Heart left ventricle (tissue), 16 donors: ENCODE results near the gene FAM117B. TPM values are rescaled to one million over a fixed set of nuclear protein-coding genes. Genes with fewer than 3 reads are reported as not detected.

Source experiments
- ATAC-seq, 4 donors: fragments of 200-7000 bp; cut with Tn5 transposase; one replicate each; pipeline ENCODE4 v1.9.1; 2020 to 2022; ENCODE audit warnings: moderate library complexity in 4 of 4, mild to moderate bottlenecking in 3 of 4, moderate number of reproducible peaks in 1 of 4
- DNase-seq, 5 donors: peaks; one replicate each; pipeline ENCODE4 v3.0.0-alpha.2; 2020
- H3K27ac ChIP-seq, 12 donors: fragments of 200-600 bp; sonication (generic) in 4 of 12; one replicate each; pipeline versions ENCODE4 v1.5.0 to v1.8.0; 2016 to 2022; ENCODE audit warnings: mild to moderate bottlenecking in 2 of 12
- H3K27me3 ChIP-seq, 9 donors: fragments of 200-600 bp; sonication (generic) in 2 of 9; one replicate each; pipeline versions ENCODE4 v1.5.1 to v1.8.0; 2016 to 2022; ENCODE audit warnings: mild to moderate bottlenecking in 3 of 9
- H3K36me3 ChIP-seq, 9 donors: fragments of 200-600 bp; sonication (generic) in 2 of 9; one replicate each; pipeline versions ENCODE4 v1.5.0 to v1.8.0; 2018 to 2022; ENCODE audit warnings: mild to moderate bottlenecking in 2 of 9
- H3K4me1 ChIP-seq, 12 donors: fragments of 200-600 bp; sonication (generic) in 4 of 12; one replicate each; pipeline versions ENCODE4 v1.5.0 to v1.8.0; 2016 to 2022; ENCODE audit warnings: mild to moderate bottlenecking in 3 of 12
- H3K4me3 ChIP-seq, 12 donors: fragments of 200-600 bp; sonication (generic) in 4 of 12; one replicate each; pipeline versions ENCODE4 v1.5.0 to v1.8.0; 2017 to 2022; ENCODE audit warnings: mild to moderate bottlenecking in 9 of 12, moderate library complexity in 4 of 12
- H3K9me3 ChIP-seq, 12 donors: fragments of 200-600 bp; sonication (generic) in 4 of 12; one replicate each; pipeline versions ENCODE4 v1.5.0 to v1.8.0; 2016 to 2022; ENCODE audit warnings: mild to moderate bottlenecking in 1 of 12
- CTCF ChIP-seq, 12 donors: fragments of 200-600 bp; sonication (generic) in 4 of 12; IDR thresholded peaks; one replicate each; pipeline versions ENCODE4 v1.5.0 to v1.8.0; 2018 to 2022; ENCODE audit warnings: antibody characterized with exemption in 12 of 12, mild to moderate bottlenecking in 5 of 12
- POLR2A ChIP-seq, 2 donors: fragments of 450-650 bp; IDR thresholded peaks; one replicate each; pipeline ENCODE4 v1.6.1; 2017; ENCODE audit warnings: antibody characterized with exemption in 2 of 2, mild to moderate bottlenecking in 2 of 2, moderate library complexity in 2 of 2
- WGBS, 4 donors: extraction: QIAGEN DNeasy Blood & Tissue Kit in 2 of 4; methylation state at CpG; one replicate each; pipeline versions ENCODE4 v1.1.5 to v1.1.7; 2013 to 2018; 5-methylcytosine and 5-hydroxymethylcytosine counted together
- intact Hi-C, 10 donors: fragments of 100-400 bp; cut with DNase I; formaldehyde crosslinking; loops; one replicate each; pipeline versions ENCODE4 v1.11.1 to v1.14.2; 2022
- polyA plus RNA-seq, 2 donors: library from polyadenylated mRNA; stranded (reverse); fragments of 200-250 nt; gene quantifications; one replicate each; pipeline ENCODE4 v1.2.3, GENCODE V29; 2013
- total RNA-seq, 9 donors: library from RNA; depleted of rRNA in 2 of 9; stranded (reverse); fragments of >200 nt in 2 of 9; fragmentation: NEBNext Ultra II Directional in 3 of 9; extraction: Animal tissue kit (Norgen Biotek cat#: 25700) in 3 of 9; gene quantifications; one replicate each; pipeline versions ENCODE4 v1.1.0 to v1.2.4, GENCODE V29; 2016 to 2023
- donor health status: ischemic (EF 13 %, LVEDD 7.1; RV severe dilation, severe dysfunction).
- donor health status: healthy with polysubstance abuse.
- donor health status: DM: no; HTN: yes; CAD: no.
- donor health status: DM: no; HTN: no; CAD: no.
- donor health status: ischemic (EF 25% LVEDD 6.9; RV normal size, moderate dysfunction).
- donor health status: ischemic (EF 25% LVEDD 5.7; RV mildly dilated, moderate dysfunction).
- donor health status: healthy.
- donor health status: DM: yes; HTN: yes; CAD: no.
- donor health status: ischemic (EF 35%, LVEDD 5.7; RV mildly dilated, moderate dysfunction).
- donor health status: nonischemic (EF 11% LVEDD 7.7; RV severe dilation, severe dysfunction).
- donor health status: DM: yes; HTN: yes; CAD: no.
- donor health status: PGD.
- donor health status: ischemic (EF 29% LVEDD 5.4; RV normal size, mild dysfunction).
- donor health status: nonischemic (EF 23%, LVEDD 6.1; RV moderate dilation, normal function).

Gene FAM117B
- total and polyA plus RNA-seq, 11 donors, result 0.68 to 6.1 (median 2.1) TPM

DNA sequence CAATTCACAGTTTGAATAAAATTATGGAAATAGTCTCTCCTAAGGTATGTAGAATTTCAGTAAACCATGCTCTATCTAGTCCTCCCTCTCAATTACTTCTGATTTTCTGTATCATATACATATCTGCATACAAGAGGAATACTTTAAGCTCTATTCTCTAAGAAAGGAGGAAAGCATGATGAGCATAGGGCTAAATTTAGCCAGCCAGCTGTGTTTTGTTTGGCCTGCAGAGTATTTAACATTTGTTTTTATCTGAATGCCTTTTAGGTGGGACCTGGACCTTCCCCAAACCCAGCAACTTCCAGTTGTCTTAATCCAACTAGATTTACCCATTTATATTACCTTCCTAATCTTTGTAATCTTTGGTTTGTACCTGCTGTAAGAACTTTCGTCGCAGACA, 42.2 kb upstream of the FAM117B start:
- peak in 1 of 5 donors; percentile 14 for DNase-seq

GRCh38 chr2:202599105-202599504, 35.7 kb upstream of the FAM117B start:
- ATAC-seq (no peak), DNase-seq (no peak)
- H3K4me1 ChIP-seq, result peaks cover 0 to 16% (median 0%) of the 10 kb centered on the region in 12 donors
- no peaks in the 10 kb centered on the region for H3K36me3 ChIP-seq
- intact Hi-C loops, result loop anchor here in 1 of 10 donors (10.0 kb wide), 1 partner anchor 286 kb away; no protein-coding TSS in a partner anchor
- no peaks in the 10 kb centered on the region for H3K27me3 ChIP-seq
- TF ChIP-seq CTCF (IDR thresholded peaks at IDR 0.05) (no peak), POLR2A (IDR thresholded peaks at IDR 0.05) (no peak)
- no peak overlapping the region for H3K4me3 ChIP-seq
- H3K27ac ChIP-seq, result no peak overlapping the region
- 87 to 97% (median 93%) methylated on average over 2 of the region's 2 CpGs for WGBS, 4 donors
- H3K9me3 ChIP-seq, result no peaks in the 10 kb centered on the region

More for the DNA sequence above, 42.2 kb upstream of the FAM117B start:
- Histone ChIP-seq H3K4me1 (peaks cover 0 to 18% (median 9%) of the 10 kb centered on the region in 12 donors), H3K27ac (no peak overlapping the region), H3K9me3 (no peaks in the 10 kb centered on the region), H3K36me3 (no peaks in the 10 kb centered on the region), H3K27me3 (no peaks in the 10 kb centered on the region), H3K4me3 (no peak overlapping the region)
- WGBS, 4 donors, result 64 to 81% (median 75%) methylated on average over 2 of the region's 2 CpGs
- intact Hi-C loops, result loop anchor here in 1 of 10 donors (10.0 kb wide), 1 partner anchor 292 kb away; no protein-coding TSS in a partner anchor
- TF ChIP-seq POLR2A (IDR thresholded peaks at IDR 0.05) (no peak), CTCF (IDR thresholded peaks at IDR 0.05) (no peak)
- ATAC-seq, result no peak

- no peak for DNase-seq
- intact Hi-C loops, result loop anchor here in 1 of 10 donors (10.0 kb wide), 1 partner anchor 285 kb away; no protein-coding TSS in a partner anchor
Measured at GRCh38 chr2:202599911-202600310, 34.9 kb upstream of the FAM117B start.

DNA sequence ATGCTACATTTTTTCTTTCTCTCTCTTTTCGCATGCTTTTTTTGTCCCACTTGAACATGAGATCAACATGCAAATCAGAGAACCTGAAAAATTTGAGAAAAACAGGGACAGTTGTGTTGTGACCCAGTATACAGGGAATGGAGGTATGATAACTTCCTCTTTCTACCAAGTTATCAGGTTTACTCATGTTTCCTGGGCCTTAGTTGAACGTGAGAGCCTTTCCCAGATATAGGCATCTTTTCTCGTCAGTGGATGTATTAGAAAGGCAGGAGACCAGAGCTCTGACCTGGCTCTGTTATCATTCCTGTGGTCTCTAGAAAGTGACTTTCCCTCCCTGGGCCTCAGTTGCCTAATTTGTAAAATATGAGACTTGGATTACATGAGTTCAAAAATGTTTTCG, 30.1 kb upstream of the FAM117B start:
- ATAC-seq (no peak), DNase-seq (no peak)
- TF ChIP-seq CTCF (IDR thresholded peaks at IDR 0.05) (no peak), POLR2A (IDR thresholded peaks at IDR 0.05) (no peak)
- Histone ChIP-seq H3K4me1 (peaks cover 0 to 25% (median 0%) of the 10 kb centered on the region in 12 donors), H3K9me3 (no peaks in the 10 kb centered on the region), H3K27me3 (no peaks in the 10 kb centered on the region), H3K4me3 (no peak overlapping the region), H3K36me3 (no peaks in the 10 kb centered on the region), H3K27ac (no peak overlapping the region)
- 72 to 88% (median 78%) methylated on average over 4 of the region's 4 CpGs for WGBS, 4 donors
- intact Hi-C loops, result no loop called here

More at GRCh38 chr2:202599911-202600310, 34.9 kb upstream of the FAM117B start:
- Histone ChIP-seq H3K36me3 (no peaks in the 10 kb centered on the region), H3K9me3 (no peaks in the 10 kb centered on the region), H3K4me3 (no peak overlapping the region), H3K27ac (peak overlapping the region in 1 of 12 donors; percentile 13), H3K27me3 (no peaks in the 10 kb centered on the region), H3K4me1 (peaks cover 0 to 11% (median 0%) of the 10 kb centered on the region in 12 donors)
- no peak for ATAC-seq
- WGBS, 4 donors, result 62 to 73% (median 70%) methylated on average over 4 of the region's 4 CpGs
- TF ChIP-seq POLR2A (IDR thresholded peaks at IDR 0.05) (no peak), CTCF (IDR thresholded peaks at IDR 0.05) (no peak)
